ENCODE measurements around the gene CCNG1.
"Not testable (repeated sequence)": the region's sequence is repeated elsewhere in the genome, so short reads cannot be mapped to it uniquely, and the experiment has no call there.

The CCNG1 gene

GRCh38 chr5:163437309-163438182 is at the start of gene CCNG1:
CCNG1 (plus strand) TSS chr5:163437595; CDS start chr5:163439257, 1,662 bp downstream.
- Histone ChIP-seq H3K27ac (peak within 1 kb of the TSS; percentile 48; the same call in 1 of the 2 replicates), H3K9me3 (ENCODE audit: low read depth, low read length) (no peaks in the 10 kb centered on the region), H3K36me3 (ENCODE audit: insufficient read depth, low read length) (peaks cover 33% of the 10 kb centered on the region), H3K4me3 (peak within 1 kb of the TSS; percentile 91), H3K9ac (ENCODE audit: insufficient read length) (peak within 1 kb of the TSS; percentile 81)
- DNase-seq (ENCODE audit: low read depth, low spot score), result peak; percentile 78
- TF ChIP-seq FOXP2 (optimal IDR thresholded peaks at IDR 0.05; ENCODE audit: control extremely low read depth, extremely low read length, insufficient read depth) (no peak), EZH2 (IDR thresholded peaks at IDR 0.05) (no peak), POLR2AphosphoS5 (IDR thresholded peaks at IDR 0.05; ENCODE audit: borderline replicate concordance, low read depth, low read length) (peak; percentile 91)

- no peak overlapping the region for H3K27ac ChIP-seq
- no peaks in the 10 kb centered on the region for H3K9me3 ChIP-seq (ENCODE audit: low read depth, low read length)
- no peak for DNase-seq (ENCODE audit: low read depth, low spot score)
- H3K4me3 ChIP-seq, result no peak overlapping the region
- no peaks in the 10 kb centered on the region for H3K36me3 ChIP-seq (ENCODE audit: insufficient read depth, low read length)
- no peak for TF ChIP-seq POLR2AphosphoS5 (IDR thresholded peaks at IDR 0.05; ENCODE audit: borderline replicate concordance, low read depth, low read length)
- no peak overlapping the region for H3K9ac ChIP-seq (ENCODE audit: insufficient read length)
Observed at GRCh38 chr5:163395792-163396191, 41.6 kb upstream of the CCNG1 start.

GRCh38 chr5:163396818-163397340 is 40.5 kb upstream of the CCNG1 start:
- not testable (repeated sequence) for H3K9ac ChIP-seq (ENCODE audit: insufficient read length); H3K9me3 ChIP-seq (ENCODE audit: low read depth, low read length); DNase-seq (ENCODE audit: low read depth, low spot score); H3K4me3 ChIP-seq; H3K27ac ChIP-seq; H3K36me3 ChIP-seq (ENCODE audit: insufficient read depth, low read length)

- no peak for DNase-seq (ENCODE audit: low read depth, low spot score)
- H3K27ac ChIP-seq, result no peak overlapping the region
- no peak overlapping the region for H3K9ac ChIP-seq (ENCODE audit: insufficient read length)
- no peak overlapping the region for H3K4me3 ChIP-seq
- no peaks in the 10 kb centered on the region for H3K36me3 ChIP-seq (ENCODE audit: insufficient read depth, low read length)
- no peak for TF ChIP-seq FOXP2 (optimal IDR thresholded peaks at IDR 0.05; ENCODE audit: control extremely low read depth, extremely low read length, insufficient read depth)
- TF ChIP-seq EZH2 (IDR thresholded peaks at IDR 0.05), result no peak
- no peak for TF ChIP-seq POLR2AphosphoS5 (IDR thresholded peaks at IDR 0.05; ENCODE audit: borderline replicate concordance, low read depth, low read length)
- no peaks in the 10 kb centered on the region for H3K9me3 ChIP-seq (ENCODE audit: low read depth, low read length)
Observed at GRCh38 chr5:163397354-163397753, 40.0 kb upstream of the CCNG1 start.

GRCh38 chr5:163399923-163400322 is 37.5 kb upstream of the CCNG1 start:
- TF ChIP-seq POLR2AphosphoS5 (IDR thresholded peaks at IDR 0.05; ENCODE audit: borderline replicate concordance, low read depth, low read length) (no peak), FOXP2 (optimal IDR thresholded peaks at IDR 0.05; ENCODE audit: control extremely low read depth, extremely low read length, insufficient read depth) (no peak), EZH2 (IDR thresholded peaks at IDR 0.05) (no peak)
- Histone ChIP-seq H3K36me3 (ENCODE audit: insufficient read depth, low read length) (no peaks in the 10 kb centered on the region), H3K9me3 (ENCODE audit: low read depth, low read length) (no peaks in the 10 kb centered on the region)

GRCh38 chr5:163401271-163401670 is 36.1 kb upstream of the CCNG1 start:
- no peak overlapping the region for H3K9ac ChIP-seq (ENCODE audit: insufficient read length)
- H3K36me3 ChIP-seq (ENCODE audit: insufficient read depth, low read length), result no peaks in the 10 kb centered on the region
- DNase-seq (ENCODE audit: low read depth, low spot score), result no peak
- no peaks in the 10 kb centered on the region for H3K9me3 ChIP-seq (ENCODE audit: low read depth, low read length)
- H3K27ac ChIP-seq, result no peak overlapping the region
- H3K4me3 ChIP-seq, result no peak overlapping the region
- TF ChIP-seq POLR2AphosphoS5 (IDR thresholded peaks at IDR 0.05; ENCODE audit: borderline replicate concordance, low read depth, low read length) (no peak), FOXP2 (optimal IDR thresholded peaks at IDR 0.05; ENCODE audit: control extremely low read depth, extremely low read length, insufficient read depth) (no peak), EZH2 (IDR thresholded peaks at IDR 0.05) (no peak)

More at GRCh38 chr5:163399923-163400322, 37.5 kb upstream of the CCNG1 start:
- no peak overlapping the region for H3K9ac ChIP-seq (ENCODE audit: insufficient read length)
- no peak overlapping the region for H3K4me3 ChIP-seq
- H3K27ac ChIP-seq, result no peak overlapping the region
- DNase-seq (ENCODE audit: low read depth, low spot score), result no peak

GRCh38 chr5:163402007-163402406 is 35.4 kb upstream of the CCNG1 start:
- Histone ChIP-seq H3K9ac (ENCODE audit: insufficient read length) (no peak overlapping the region), H3K9me3 (ENCODE audit: low read depth, low read length) (no peaks in the 10 kb centered on the region), H3K36me3 (ENCODE audit: insufficient read depth, low read length) (no peaks in the 10 kb centered on the region), H3K27ac (no peak overlapping the region), H3K4me3 (no peak overlapping the region)
- TF ChIP-seq EZH2 (IDR thresholded peaks at IDR 0.05) (no peak), FOXP2 (optimal IDR thresholded peaks at IDR 0.05; ENCODE audit: control extremely low read depth, extremely low read length, insufficient read depth) (no peak), POLR2AphosphoS5 (IDR thresholded peaks at IDR 0.05; ENCODE audit: borderline replicate concordance, low read depth, low read length) (no peak)
- no peak for DNase-seq (ENCODE audit: low read depth, low spot score)

- H3K9me3 ChIP-seq (ENCODE audit: low read depth, low read length), result no peaks in the 10 kb centered on the region
- no peak for DNase-seq (ENCODE audit: low read depth, low spot score)
- H3K27ac ChIP-seq, result no peak overlapping the region
- H3K9ac ChIP-seq (ENCODE audit: insufficient read length), result no peak overlapping the region
- H3K4me3 ChIP-seq, result no peak overlapping the region
- no peaks in the 10 kb centered on the region for H3K36me3 ChIP-seq (ENCODE audit: insufficient read depth, low read length)
- TF ChIP-seq FOXP2 (optimal IDR thresholded peaks at IDR 0.05; ENCODE audit: control extremely low read depth, extremely low read length, insufficient read depth), result no peak
- TF ChIP-seq EZH2 (IDR thresholded peaks at IDR 0.05), result no peak
- no peak for TF ChIP-seq POLR2AphosphoS5 (IDR thresholded peaks at IDR 0.05; ENCODE audit: borderline replicate concordance, low read depth, low read length)
Observed at GRCh38 chr5:163404364-163405173, 32.8 kb upstream of the CCNG1 start.

Measured in SK-N-MC (cell line).